DMS114 treated with DMSO at 0.1 percent for 48 hours (cell line): ENCODE measurements around the gene SPATA46.
"Not testable (repeated sequence)": the region's sequence is repeated elsewhere in the genome, so short reads cannot be mapped to it uniquely, and the experiment has no call there.

Experiments
- DNase-seq: peaks from one replicate; lab custom pipeline; 2025; ENCODE audit not compliant: unreplicated experiment; lab: John Stamatoyannopoulos, UW

The SPATA46 gene

DNA sequence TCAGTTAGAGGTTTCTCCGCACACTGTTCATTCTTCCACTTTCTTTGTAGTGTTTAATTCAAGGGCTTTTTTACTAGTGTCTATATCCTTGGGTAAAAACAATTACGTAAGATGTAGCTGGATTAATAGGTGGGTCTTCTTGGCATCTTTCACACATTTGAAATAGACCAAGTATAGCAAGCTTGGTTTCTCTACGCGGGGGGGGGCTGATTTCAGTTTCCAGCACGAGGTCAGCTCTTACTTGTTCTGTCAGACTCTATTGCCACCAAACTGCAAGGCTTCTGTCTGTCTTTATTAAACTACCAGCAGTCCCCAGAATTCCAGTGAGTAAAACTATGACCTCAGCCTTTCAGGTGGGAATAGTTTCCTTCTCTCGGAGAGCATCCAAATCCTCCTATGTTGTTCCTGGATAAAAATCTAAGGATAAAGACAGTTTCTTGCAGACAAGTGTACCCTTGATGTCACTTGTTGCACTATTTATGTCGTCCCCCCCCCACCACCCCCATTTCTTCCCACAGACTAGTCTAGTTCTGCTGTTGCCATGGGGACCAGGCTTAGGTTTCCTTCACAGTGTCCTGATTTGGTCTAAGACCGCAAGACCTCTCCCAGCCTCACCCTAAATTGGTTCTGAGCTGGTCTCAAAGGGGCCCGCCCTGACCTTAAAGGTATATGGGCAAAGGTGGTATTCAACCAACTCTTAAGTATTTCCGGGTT, 17.0 kb downstream of the SPATA46 start:
- DNase-seq, result no peak

DNA sequence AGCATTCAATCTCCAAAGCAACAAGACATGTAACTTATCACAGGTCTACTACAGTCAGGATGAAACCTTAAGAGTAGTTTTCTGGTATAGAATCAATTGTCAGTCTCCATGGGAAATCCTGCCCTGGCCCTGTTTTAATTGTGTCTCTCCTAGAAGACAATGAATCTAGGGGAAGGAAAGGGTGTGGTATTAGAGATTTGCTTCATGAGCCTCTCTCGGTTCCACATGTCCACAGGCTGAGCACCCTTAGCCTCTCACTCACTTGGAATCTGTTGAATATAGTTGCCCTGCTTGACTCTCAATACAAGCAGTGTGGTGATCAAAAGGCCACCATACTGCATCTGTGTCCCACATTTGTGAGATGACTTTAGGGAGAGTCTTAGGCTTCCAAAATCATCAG, 17.7 kb downstream of the SPATA46 start:
- no peak for DNase-seq

DNA sequence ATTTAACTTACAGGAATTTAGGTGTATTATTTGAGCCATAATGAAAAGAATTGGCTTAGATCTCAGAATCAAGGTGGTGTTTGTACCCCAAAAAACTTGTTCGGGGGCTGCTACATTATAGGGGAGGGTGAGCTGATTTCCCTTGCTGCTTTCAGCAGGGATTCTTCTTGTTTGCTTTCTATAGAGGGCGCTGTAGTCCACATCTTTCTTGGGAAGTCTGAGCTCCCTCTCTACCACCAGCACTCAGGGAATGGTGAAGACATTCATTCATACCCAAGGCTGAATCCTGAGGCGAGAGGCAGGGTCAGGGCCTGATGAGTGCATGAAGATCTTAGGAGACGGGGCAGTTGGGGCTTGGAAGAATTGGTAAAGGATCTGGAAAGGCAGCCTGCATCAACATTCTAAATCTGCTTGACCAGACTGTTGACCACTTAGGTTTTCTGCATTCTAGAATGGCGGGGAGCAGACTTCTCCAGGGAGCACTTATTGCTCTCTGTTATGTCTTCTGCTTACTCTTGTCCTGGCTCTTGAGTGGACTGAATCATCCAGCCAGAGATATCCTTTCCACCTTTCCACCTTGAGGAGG, 18.9 kb downstream of the SPATA46 start:
- DNase-seq, result no peak

DNA sequence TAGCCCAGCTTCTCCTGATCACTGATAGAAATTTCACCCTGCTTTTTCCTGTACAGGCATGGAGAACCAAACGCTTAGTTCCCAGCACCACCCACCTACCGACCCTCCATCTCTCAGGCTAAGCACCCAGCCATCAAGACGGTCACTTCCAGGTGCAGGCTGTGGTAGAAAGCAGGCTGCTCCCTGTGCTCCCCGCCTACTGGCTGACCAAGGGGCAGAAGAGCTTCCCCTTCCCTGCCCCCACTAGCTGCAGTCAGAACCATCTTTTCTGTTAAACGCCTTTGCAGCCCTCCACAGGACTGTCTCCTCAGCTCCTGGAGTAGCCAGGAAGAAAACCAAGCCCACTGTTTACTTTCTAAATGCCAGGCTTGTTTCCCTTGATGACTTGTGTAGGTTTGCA, 23.0 kb downstream of the SPATA46 start:
- DNase-seq, result no peak

DNA sequence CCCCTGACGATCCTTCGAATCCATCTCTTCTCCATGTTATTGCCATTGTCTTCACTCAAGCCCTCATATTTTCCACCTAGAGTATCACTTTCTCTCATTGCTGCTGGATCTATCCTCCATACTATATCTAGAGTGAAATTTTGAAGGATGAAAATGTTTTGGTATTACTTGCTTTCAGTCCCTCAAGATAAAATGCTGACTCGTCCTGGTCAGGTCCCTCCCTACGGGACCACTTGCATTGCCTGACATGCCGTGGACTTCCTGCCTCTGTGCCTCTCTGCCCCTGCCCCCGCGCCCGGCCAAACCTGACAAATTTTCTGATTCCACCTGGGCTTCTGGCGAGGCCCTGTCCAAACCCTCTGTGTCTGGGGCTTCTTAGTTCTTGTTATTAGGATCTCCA, 23.6 kb downstream of the SPATA46 start:
- no peak for DNase-seq

DNA sequence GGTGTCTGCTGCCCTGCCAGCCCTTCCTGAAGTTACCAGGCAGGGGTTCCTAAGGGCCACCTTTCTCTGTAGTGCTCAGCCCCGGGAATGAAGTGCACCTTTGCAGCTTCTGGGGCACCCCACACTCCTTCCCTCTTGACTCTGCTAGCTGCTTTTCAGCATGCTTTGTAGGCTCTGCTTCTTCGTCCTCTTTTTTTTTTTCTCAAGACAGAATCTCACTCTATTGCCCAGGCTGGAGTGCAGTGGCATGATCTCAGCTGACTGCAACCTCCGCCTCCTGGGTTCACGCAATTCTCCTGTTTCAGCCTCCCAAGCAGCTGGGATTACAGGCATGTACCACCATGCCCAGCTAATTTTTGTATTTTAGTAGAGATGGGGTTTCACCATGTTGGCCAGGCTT, 24.8 kb downstream of the SPATA46 start:
- not testable (repeated sequence) for DNase-seq

DNA sequence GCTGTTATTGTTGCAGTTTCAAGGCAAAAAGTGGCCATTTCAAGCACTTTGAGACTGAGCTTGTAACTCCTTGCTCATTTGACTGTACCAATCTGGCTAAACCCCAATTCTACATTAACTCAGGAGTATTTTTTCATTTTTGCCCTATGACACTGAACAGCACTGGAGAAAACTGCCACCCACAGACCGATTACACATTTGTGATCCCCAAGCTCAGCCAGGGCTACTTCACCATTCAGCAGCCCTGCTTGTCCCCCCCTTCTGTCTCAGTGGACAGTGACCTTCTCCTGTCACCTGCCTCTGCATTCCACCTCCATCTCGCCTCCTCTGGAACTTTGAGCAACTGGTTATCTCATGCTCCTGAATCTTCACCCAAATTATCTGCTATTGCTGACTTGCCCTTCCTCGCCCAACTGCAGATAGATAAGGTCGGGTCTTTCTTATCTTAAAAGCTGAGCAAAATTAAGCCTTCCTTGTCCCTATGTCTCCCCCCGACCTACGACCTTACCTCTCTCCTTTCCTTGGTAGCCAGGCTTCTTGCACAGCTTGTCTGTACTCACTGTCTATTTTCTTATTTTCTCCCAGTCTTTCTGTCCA, 25.3 kb downstream of the SPATA46 start:
- no peak for DNase-seq

DNA sequence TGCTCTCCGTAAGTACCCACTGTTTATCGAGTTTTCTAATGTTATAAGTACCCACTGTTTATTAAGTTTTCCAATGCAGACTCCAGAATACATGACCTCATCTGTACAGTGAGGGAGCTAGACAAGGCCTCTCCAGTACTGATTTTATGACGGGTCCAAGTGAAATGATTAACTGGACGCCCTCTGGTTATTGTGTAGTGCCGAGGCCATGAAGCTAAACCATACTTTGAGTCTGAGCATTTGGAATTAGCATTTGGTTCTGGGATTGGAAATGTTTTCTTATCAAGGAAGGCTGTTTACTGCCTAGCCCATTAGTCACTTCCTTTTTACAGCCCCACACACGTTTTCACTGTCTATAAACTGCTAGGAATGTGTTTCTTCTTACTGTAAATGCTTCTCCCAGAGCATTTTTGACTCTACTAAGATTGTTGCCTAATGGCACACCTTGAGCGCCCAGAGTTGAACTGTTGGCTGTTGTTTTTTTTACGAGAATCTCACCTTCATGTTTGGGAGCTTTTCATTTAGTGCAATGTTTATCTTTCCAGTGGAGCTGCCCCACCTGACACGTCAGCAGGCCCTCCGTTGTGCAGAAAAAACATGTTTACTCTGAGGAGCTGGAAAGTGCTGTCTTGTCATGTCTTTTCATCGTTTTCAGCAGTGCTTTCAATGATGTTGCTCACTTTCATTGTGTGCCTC, 26.9 kb downstream of the SPATA46 start:
- no peak for DNase-seq

DNA sequence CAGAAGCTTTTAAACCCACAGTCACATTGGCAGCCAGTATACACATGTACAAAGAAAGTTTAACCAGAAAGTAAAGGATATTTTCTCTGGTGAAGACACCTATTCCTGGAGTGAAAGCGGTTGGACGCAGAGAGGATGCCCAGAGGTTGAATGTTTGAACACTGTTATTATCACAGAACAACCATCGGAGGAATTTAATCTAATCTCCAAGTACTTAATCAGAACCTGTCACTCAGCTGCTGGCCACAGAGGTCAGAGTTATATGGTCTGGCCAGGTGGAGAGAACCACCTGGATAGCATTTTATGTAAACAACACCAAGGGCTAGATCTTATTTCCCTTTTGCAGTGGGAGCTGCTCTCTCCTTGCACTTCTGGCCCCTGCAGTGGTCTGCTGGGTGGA, 29.4 kb downstream of the SPATA46 start:
- DNase-seq, result no peak

DNA sequence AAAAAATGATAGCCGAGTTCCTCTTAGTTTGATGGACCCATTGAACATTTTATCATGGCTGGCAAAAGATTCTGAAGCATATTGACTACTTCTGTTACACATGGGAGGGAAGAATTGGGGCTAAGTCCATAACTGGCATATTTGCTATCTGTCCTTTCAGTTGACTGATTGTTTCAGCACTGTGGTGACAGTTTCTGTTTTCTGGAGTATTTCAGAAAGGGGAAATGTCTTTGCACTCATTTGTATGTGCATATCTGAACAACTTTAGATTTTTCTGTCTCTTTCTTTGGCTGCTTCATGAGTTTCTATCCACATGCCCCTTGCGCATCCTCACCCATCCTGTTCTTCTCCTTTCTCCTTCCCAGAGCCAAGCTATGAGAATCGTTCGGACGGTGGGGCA, 33.2 kb downstream of the SPATA46 start:
- no peak for DNase-seq

DNA sequence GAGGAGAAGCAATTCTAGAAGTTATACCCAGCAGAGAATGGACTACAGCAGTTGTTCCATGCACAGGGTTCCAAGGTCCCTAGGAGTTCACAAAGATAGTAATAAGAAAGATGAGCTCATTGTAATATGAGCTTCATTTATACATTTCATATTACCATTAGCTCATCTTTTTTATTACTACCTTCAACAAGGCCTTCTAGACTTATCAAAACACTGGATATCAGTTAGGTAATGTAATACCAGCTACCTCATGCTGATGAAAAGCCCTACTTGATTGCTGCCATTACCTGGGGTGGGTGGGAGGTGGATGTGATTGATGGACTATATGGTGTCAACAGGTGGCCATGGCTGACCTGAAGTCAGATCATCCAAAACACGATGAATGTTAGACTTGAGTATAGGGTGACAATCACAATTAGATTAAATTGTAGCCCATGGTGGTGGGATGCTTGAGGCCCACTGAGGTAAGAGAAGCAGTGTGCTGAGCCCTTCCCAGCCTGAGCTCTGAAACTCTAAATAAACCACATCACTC, 34.1 kb downstream of the SPATA46 start:
- DNase-seq, result no peak

DNA sequence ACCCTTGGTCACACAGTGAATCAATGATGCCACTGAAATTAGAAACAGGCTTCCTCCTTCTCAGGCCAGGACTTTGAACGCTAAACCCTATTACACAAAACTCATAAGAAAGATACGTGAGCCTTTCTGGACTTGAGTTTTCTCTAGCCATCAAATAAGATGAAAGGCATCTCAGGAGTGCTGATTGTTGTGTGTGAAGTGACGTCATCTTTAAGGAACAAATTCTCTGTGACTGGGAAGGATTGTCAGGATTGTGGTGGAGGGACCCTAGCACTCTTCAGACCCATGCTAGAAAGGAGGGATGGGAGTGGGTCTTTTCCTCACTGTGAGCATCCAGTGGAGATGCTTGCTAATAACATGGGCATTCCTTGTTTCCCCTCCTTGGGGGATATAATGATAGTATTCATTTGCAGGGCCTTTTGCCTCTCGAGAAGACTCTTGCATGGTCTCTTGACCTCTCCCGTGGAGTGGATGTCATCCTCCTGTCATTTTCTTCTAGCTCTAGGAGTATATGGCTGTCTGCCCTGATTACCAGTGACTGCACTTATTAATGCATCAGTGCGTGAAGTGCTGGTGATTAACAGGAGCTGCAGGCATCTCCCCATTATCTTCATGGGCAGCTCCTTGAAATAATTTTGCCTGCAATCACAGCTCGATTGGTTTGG, 39.9 kb downstream of the SPATA46 start:
- no peak for DNase-seq

DNA sequence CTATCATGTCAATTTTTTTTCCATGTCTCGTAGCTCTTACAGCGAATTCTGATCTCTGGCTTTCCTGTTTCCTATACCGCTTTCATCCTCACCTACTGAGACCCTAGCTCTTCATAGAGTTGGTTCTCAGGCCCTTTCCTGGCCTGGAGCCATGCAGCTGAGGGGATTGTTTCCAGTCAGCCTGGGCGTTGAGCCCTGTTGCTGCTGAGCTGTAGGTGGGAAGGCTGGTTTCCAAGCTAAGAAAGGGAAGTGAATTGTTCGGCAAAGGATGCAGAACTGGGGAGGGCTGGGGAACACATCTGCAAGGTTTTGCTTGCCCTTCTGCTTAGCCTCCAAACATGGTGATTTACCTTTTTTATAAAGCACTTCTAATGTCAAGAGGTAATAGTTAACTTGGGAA, 41.5 kb downstream of the SPATA46 start:
- DNase-seq, result no peak

DNA sequence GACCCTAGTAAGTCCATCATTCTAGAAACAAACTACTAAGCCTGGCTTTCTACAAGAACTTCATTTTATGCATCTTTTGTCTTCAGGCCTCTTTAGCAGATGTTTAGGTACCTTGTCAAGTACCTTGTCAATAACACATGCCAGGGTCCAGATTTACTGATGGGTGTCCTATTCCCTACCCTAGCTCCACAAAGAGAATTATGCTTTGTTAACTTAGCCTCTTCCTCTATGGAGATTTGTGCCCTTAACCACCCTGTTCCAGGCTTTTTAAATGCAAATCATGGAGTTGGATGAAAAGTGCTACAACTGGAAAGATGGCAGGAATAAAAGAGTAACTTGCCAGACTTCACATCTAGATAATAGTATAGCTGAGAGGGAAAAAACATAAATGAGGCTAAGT, 42.7 kb downstream of the SPATA46 start:
- no peak for DNase-seq

DNA sequence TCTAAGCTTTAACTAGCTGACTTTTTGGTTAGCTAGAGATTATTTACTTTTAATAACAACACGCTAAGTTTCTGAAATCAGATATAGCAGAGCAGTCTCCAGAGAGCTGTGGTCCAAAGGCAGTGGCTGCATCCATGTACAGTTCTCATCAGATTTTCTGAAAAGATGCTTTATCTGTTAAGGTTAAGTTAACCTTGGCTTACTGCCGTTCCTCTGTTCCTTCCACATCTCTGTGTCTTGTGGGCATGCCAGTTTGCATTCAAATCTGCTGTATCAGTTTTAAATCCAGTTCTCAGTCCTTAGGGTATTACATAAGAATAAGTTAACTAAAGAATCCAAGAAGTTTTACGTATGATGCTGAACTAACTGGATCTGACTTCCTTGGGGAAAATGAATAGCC, 46.8 kb downstream of the SPATA46 start:
- DNase-seq, result no peak

DNA sequence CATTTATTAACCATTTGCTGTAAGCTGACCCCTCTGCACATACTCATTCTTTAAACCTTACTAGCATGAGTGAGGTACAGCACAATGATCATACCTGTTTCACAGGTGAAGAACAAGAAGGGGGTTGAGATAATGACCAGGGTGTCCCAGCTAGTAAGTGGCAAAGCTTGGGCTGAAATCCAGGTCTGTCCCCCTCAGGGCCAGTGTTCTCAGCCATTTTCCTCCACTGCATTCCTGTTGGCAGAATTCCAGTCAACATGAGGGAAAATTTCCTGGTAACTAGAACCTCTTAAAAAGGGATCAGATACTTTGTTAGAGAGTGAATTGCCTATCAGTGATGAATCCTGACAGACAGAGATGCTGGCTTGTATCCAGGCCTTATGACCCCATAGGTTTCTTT, 48.1 kb downstream of the SPATA46 start:
- DNase-seq, result no peak

DNA sequence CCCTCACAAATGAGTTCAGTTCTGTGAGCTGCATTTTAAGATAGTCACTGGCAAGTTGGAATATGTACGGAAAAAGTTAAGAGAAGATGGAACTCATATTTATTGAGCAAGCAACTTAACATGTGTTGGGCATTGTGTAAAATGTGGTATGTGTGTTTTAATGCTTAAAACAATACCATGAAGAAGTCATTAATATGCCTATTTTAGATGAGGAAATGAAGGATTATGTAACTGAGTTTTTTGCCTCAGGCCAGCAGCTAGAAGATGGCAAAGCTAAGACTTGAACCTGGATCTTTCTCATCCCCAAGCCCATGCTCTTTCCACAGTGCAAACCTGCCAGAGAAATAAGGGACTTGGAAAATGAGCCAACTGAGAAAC, 48.9 kb downstream of the SPATA46 start:
- DNase-seq, result no peak

DNA sequence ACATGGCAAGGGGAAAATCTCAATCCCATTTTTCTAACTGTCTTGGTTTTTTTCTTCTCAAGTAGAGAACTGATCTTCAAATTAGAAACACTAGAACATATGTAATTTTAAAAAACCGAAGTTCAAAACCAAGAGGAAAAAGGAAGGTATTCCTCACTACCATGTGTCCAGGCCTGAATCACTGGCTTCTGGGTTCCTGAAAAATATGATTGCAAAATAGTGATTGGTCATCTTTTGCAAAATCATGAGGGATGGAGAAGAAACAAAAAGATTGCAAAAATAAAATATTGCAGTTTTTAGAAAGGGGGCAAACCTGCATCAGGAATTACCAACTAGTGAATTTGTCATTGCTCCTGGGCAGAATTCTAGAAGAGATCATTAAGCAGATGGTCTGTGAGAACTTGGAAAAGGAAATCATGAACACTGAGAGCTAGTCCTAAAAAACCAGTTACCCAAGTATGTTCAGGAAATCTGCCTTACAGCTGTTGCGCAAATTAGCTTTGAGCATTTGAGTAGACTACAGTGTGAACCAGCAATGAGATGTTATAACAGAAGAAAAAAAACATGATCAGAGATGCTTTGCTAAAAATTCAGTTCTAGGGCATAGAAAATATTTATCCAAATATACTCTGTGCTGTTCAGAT, 49.4 kb downstream of the SPATA46 start:
- DNase-seq, result no peak

DNA sequence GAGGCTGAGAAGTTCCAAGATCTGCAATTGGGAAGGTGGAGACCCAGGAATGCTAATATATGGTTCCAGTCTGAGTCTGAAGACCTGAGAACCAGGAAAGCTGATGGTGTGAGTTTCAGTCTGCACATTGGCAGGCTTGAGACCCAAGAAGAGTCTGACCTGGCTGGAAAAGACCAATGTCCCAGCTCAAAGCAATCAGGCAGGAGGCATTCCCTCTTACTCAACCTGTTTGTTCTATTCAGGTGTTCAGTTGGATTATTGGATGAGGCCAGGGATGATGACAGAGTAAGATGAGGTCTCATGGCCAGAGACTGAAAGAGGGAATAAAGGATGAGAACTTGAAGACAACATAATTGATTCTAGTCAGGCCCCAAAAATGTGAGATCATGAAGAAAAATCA, 50.1 kb downstream of the SPATA46 start:
- no peak for DNase-seq

DNA sequence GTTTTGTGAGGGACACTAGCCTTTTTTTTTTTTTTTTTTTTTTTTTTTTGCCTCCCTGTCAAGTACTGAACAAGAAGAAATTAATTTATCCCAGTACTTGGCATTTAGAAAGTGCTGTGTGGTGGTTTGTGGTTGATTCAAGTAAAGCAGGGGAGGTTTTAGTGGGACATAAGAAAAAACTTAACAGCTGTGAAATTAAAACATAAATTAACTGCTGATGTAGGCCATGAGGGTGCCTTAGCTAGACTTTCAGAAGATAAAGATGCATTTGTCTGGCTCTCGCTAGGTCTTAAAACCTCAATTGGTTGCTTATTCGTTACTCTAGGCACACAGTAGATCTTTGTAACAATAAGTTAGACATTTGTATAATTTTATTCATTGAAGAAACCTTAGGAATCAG, 52.3 kb downstream of the SPATA46 start:
- no peak for DNase-seq
